GM19240 (cell line): ENCODE data around the gene PANX3.

Experiments
- DNase-seq: peaks from one replicate; pipeline ENCODE4 v3.0.0; 2011; ENCODE audit warnings: low spot score; ENCODE audit not compliant: insufficient read length

The PANX3 gene

GRCh38 chr11:124612567-124613246 is 1.5 kb downstream of the PANX3 start:
- DNase-seq, result no peak

DNA sequence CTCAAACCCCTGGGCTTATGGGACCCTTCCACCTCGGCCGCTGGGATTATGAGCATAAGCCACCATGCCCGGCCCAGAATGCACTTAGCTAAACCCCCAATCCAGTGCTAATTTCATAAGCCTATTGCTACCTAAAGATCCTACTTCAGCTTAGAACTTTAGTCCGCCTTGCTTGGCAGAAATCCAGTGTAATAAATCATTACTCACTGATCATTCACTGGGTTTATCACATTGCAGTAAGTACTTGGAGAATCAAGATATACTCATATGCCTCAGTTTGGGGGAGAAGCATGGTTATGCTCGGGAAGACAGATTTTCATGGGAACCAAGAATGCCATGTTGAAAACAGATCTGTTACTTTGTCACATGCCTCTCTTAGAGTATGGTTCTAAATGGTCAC is 7.6 kb downstream of the PANX3 start:
- DNase-seq, result no peak

DNA sequence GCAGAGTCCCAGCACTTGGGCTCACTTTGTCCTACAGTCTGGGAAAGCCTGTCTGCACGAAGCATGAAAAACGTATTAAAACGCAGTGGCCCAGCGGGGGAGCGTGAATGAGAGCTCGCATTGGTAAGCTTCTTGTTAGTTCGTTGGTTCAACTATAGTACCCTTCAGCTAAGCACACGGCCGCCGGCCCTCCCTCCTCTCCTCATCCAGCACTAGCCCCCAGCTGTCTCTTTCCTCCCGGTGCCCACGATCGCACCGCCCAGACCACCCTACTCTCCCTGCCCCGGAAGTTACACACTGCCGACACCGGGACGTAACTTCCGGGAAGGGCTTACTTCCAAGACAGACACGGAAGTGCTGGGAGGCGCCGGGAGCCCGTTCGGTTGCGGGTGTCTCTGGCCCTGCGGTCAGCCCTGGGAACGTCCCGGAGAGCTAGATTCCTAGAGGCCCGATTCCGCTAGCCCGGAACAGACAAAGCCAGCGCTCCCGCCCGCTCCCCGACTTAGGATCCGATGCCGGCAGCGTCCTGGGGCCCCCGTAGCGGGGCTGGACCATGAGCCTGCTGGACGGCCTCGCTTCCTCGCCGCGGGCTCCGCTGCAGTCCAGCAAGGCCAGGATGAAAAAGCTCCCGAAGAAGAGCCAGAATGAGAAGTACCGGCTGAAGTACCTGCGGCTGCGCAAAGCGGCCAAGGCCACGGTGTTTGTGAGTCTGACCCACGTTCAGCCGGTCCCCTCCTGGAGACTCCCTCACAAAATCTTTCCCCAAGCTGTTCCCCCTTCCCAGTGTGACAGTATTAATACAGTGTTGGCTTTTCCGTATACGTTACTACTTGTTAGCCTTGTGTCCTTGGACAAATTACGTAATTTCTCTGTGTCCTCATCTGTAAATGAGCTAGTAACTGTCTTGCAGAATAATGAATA is 11.6 kb downstream of the PANX3 start, which contains the start of gene TBRG1:
Gene TBRG1 (plus strand): TSS at position 334 of the 921 bp plus-strand sequence. CDS start 220 bp downstream, at position 554.
- DNase-seq, result peak; percentile 82

DNA sequence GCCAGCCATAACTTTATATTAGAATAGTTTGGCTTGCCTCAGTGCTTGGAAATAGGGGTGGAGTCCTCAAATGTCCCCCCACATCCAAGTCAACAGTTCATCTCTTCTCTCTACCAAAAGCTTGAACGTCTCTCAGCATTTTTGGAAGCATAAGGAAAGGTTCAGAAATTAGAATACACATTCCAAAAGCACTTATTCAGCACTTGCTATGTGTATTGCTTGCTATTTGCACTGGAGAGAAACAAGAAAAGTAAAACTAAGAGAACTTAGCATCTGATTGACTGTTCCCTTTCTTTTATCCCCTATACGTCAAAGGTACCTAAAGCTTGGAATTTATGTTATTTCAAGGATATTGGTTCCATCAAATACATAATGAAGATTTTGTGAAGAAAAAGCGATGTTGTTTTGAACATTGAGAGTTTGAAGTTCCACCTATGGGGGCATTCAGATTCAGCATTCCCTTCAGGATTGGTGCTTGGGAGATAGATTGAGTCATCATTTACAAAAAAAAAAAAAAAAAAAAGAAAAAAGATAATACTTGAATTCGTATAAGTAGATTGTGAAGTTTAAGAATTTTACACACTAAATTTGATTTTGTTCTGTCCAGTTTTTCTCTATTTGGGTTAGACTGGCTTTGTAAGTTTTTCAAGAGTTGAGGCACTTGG is 12.8 kb downstream of the PANX3 start:
- no peak for DNase-seq

DNA sequence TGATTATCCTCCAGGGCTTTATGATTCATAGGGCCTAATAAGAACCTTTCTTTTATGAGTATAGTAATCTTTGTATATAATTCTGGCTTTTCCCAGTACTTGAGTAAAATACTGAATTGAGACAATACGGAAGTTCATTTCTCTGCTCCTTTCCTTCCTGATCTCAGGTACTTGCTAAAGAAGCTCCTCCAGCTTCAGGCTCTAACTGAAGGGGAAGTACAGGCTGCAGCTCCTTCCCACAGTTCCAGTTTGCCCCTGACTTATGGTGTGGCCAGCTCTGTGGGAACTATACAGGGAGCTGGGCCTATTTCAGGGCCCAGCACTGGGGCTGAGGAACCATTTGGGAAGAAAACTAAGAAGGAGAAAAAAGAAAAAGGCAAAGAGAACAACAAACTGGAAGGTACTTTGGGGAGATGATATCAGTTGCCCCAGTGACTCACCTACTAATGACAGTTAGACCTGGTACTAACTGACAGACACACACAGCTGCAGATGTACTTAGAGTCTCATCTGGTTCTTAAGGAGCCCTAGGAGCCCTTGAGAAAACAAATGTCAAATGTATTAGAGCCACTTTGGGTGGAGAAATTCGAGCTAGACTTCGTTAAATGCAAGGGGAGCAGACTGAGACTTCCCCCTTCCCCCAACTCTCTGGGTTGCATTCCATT is 14.4 kb downstream of the PANX3 start:
- no peak for DNase-seq

DNA sequence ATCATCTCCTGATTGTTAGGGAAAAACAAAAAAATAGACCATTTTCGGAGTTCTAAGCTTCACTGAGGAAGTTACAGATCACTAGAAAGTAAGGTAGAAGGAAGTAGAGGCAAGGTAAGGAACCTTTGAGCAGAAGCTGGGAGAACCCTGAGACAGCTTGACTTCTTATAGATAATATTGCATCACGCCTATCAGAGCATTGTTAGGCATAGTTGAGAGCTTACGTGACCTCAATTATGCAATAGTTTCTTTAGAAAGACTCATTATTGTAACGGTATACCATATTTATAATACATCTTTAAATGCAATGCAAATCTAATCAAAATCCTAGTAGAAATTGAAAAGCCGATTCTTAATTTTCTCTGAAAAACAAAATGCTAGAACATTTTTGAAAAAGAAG is 16.3 kb downstream of the PANX3 start:
- no peak for DNase-seq

GRCh38 chr11:124629961-124630360 is 18.7 kb downstream of the PANX3 start:
- no peak for DNase-seq

DNA sequence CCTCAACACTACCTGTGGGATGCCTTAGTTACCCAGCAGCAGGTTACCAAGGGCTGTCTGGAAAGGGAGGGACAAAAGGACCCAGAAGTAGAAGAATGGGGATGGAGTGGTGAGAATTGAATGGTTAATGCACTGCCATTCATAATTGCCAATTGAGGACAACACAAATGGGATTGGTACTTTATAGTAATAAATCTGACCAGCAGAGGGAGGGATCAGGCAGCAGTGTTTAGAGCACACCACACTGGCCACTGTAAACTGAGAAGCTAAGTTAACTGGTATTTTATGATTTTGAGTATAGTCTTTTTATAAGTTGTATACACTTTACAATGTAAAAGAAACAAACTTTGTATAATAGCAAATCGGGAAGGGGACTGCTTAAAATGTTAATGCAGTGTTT is 22.1 kb downstream of the PANX3 start:
- no peak for DNase-seq

DNA sequence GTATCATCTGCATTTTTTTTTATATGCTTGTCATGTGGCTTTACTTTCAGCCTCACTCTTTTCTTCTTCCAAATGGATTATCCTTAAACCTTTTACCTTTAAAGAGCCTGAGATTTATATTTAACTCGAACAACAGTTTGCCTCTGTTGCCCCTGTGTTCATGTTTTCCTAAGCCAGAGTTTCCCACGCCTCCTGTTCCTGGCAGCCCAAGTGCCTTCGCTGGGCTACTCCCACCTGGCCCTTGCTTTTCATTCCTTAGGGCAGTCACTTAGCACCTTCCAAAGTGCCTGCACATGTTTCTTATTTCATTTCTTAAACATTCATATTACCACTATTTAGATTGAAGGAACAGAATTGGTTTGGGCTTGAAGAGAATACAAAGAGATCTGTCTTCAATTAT is 24.7 kb downstream of the PANX3 start:
- no peak for DNase-seq

- DNase-seq, result no peak
Observed at GRCh38 chr11:124638500-124638899, 27.3 kb downstream of the PANX3 start.

DNA sequence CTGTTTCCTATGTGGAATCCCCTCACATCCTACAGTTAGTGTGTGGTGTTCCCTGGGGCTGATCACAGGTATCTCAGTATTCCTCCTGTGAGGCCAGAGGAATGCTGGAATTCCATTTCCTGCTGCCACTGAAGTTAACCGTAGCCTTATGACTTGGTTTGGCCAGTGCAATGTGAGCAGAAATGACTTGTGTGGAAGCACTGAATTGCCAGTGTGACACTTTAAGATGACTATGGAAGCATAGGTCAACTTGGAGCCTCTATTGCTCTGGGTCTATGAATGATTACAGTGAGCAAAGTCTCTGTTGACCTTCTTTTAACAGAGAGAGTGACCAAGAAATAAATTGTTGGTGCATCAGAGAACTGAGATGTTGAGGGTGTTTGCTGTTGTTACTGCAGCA is 28.0 kb downstream of the PANX3 start:
- DNase-seq, result no peak

DNA sequence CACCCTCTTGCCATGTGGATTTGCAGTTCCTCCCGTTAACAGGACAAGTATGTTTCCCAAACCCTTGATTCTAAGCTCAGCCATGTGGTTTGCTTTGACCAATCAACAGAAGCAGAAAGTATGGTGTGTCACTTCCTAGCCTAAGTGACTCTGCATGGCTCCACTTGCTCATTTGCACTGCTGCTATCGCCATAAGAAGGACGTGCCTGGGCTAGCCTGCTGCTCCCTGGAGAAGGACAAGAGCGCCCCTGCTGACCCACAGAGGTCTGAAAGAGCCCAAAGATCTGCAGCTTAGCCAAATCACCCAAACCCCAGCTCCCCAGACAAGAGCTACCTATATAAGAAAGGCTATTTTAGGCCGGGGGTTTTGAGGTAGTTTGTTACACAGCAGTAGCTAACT is 29.4 kb downstream of the PANX3 start:
- DNase-seq, result no peak

DNA sequence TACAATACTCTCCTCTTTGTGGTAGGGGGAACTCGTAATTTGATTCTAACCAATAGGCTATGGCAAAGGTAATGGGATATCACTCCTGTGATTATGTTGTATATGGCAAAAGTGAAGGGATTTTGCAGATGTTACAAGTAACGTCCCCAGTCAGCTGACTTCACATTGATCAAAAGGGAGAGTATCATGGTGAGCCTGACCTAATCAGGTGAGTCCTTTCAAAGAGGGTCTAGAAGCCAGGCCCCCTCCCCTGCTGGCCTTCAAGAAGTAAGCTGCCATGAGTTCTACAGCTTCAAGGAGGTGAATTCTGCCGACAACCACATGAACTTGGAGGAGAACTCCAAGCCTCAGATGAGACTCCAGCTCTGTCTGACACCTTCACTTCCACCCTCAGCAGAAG is 31.4 kb downstream of the PANX3 start:
- no peak for DNase-seq

DNA sequence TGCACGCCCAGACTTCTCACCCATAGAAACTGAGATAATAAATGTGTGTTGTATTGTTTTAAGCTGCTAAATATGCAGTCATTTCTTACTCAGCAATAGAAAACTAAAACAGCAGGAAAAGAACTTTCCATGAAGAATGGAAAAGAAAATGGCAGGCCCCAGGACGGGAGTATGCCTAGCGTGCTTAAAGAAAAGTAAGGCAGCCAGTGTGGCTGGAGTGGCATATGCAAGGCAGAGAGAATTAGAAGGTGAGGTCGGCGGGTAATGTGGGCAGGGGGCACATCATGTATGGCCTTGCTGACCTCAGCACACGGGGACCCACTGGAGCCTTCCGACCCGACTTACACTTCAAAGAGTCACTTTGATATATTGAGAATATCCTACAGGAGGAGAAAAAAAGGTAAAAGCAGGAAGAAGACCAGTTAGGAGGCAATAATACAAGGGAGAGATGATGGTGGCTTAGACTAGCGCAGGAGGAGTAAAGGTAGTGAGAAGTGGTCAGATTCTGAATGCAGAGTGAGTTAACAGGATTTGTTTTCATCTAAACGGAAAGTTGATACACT is 31.9 kb downstream of the PANX3 start:
- no peak for DNase-seq

- no peak for DNase-seq
Observed at GRCh38 chr11:124643605-124644425, 32.6 kb downstream of the PANX3 start.

- peak; percentile 11 for DNase-seq
Observed at GRCh38 chr11:124644426-124645280, 33.4 kb downstream of the PANX3 start.

GRCh38 chr11:124646148-124646547 is 34.9 kb downstream of the PANX3 start:
- DNase-seq, result no peak

GRCh38 chr11:124648610-124649009 is 37.4 kb downstream of the PANX3 start:
- no peak for DNase-seq
